GM21576 (cell line): Measurements from ENCODE around the gene ADD1.

Experiments
- ATAC-seq: cut with Tn5 transposase; IDR thresholded peaks from one replicate; pipeline ENCODE4 v1.9.1; 2021; ENCODE audit warnings: mild to moderate bottlenecking, moderate library complexity; ENCODE audit not compliant: unreplicated experiment

ADD1 gene

GRCh38 chr4:2822461-2823300, 21.0 kb upstream of the ADD1 start:
- ATAC-seq, result no peak

- ATAC-seq, result no peak
Measured at GRCh38 chr4:2823301-2823670, 20.4 kb upstream of the ADD1 start.

GRCh38 chr4:2823671-2824328, 19.8 kb upstream of the ADD1 start:
- no peak for ATAC-seq

DNA sequence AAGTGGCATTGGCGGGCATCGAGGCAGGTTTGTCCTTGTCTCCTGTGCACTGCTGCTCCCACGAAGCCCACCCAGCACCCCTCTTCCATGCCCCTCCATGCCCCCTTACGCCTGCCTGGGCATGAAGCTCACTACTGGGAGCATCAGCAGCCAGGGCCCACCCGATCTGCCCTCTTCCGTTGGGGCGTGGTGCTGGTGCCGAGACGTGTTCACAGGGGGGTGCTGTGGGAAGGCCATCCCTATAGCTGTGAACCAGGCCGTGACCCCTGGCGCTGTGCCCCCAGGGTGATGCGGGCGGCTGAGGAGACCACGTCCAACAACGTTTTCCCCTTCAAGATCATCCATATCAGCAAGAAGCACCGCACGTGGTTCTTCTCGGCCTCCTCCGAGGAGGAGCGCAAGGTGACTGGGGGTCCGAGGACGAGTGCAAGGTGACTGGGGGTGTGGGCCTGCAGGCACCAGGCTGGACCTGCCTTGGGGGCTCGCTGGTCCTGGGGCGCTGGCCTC, 19.3 kb upstream of the ADD1 start:
- ATAC-seq, result no peak

GRCh38 chr4:2824836-2825381, 18.7 kb upstream of the ADD1 start:
- no peak for ATAC-seq

GRCh38 chr4:2825740-2826139, 17.9 kb upstream of the ADD1 start:
- ATAC-seq, result no peak

GRCh38 chr4:2827071-2827873, 16.4 kb upstream of the ADD1 start:
- no peak for ATAC-seq

DNA sequence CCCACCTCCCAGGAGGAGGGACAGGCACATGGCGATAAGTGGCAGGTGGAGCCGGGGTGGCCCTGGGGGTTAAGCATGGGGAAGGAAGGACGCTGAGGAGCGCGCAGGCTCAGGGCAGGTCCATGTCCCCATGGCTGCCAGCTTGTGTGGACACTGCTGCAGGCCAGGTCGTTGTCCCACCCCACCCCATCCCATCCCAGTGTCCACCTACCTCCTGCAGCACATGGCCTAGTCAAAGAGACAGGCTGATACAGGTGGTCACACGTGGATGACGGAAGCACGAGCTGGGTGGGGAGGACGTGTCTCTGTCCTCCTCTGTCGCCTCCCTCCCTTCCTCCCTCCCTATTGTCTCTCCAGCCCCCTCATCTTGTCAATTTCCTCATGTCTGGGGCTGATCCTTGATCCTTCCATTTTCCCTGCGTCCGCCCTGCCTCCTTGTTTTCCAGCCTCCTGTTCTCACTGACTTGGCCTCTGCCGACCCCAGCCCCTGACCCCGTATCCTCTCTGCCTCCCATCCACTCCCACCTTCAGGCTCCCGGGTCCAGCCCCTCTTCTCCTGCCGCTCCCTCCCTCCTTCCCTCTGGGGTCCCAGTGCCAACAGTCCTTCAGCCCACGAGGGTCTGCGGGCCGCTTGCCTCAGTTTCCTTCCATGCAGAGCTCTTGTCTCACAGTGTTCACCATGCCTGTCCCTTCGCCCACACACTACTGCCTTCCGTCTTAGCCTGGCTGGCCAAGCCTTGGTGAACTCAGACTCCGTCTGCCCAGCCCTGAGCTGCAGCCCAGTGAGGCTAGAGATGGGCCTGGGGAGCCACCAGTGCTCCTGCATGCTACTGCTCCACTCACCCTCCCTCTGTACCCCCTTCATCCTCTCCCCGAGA, 15.5 kb upstream of the ADD1 start:
- no peak for ATAC-seq

DNA sequence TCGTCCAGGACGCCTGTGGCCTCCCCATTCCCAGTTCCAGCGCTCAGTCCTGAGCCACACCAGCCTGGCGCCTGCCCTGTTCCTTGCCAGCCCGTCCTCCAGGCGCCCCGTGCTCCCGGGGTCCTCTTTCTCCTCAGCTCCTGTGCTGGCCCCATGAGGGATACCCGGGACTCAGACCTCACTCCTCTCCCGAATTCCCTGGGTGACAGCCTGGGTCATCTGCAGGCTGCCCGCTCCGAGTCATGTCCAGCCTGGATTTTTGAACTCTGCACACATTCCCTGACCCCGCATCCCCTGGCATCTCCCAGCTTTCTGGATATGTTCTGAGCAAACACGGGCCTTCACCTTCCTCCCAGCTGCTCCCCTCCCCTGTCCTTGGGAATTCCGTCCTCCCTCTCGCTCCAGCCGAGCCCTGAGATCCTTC, 14.9 kb upstream of the ADD1 start:
- ATAC-seq, result no peak

- no peak for ATAC-seq
Measured at GRCh38 chr4:2829321-2829932, 14.2 kb upstream of the ADD1 start.

- ATAC-seq, result no peak
Measured at GRCh38 chr4:2829933-2830451, 13.7 kb upstream of the ADD1 start.

DNA sequence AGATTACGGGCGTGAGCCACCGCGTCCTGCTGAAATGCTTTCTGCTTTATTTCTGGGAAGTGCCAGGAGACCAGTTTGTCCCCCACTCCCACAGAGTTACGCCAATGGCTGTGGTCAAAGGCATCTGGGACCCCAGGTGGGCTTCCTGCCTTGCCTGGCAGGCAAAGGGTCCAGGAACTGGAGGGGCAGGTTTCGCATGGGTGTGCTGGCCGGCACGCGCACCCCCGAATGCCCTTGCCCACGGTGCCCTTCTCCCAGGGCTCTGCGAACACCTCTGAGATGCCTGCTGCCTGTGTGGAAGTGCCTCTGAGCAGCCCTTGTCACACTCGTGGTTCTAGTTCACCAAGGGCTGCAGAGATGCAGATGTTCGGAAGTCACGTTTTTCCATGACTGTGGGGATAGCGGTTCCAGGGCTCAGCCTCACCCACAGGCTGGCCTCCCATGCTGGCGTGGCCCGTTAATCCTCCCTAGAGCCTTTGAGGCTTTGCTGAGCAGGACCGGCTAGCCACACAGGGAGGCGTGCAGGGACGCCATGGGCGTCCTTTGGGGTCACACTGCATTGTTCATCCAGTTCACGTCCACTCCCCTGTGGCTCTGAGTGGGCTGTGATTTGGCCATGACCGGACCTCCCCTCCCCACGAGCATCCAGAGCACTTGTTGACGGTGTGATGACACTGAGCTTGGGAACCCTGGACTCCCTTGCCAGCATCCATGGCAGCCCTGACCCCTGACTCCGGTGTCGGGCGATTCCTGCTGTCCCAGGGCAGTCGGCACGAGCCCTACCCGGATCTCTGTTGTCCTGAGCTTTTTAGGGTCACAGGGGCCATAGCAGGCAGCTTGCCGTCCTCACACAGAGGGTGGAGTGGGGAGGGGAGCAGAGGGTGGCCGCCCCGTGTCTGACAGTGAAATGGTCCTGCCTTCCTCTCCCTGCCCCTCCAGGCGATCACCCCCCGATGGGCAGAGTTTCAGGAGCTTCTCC, 12.7 kb upstream of the ADD1 start:
- ATAC-seq, result no peak

- no peak for ATAC-seq
Measured at GRCh38 chr4:2831611-2832308, 11.9 kb upstream of the ADD1 start.

GRCh38 chr4:2832309-2832980, 11.2 kb upstream of the ADD1 start:
- peak; percentile 63 for ATAC-seq

- no peak for ATAC-seq
Measured at GRCh38 chr4:2832981-2833670, 10.5 kb upstream of the ADD1 start.

- no peak for ATAC-seq
Measured at GRCh38 chr4:2833671-2834000, 10.0 kb upstream of the ADD1 start.
